ENCODE results near the gene CHSY1. TPM values are rescaled to one million over a fixed set of nuclear protein-coding genes. Genes with fewer than 3 reads are reported as not detected.
A peak's percentile ranks its signal among the peaks of the same experiment; 100 is the strongest.

The CHSY1 gene
- total RNA-seq, 2 donors from 2014 or later = 10.6 to 11.7 TPM

- intact Hi-C loops (cut with DNase I, micrococcal nuclease) = no loop called here
- ATAC-seq = no peak
- DNase-seq = no peak
Measured at GRCh38 chr15:101275018-101275417, 23.2 kb upstream of the CHSY1 start.

GRCh38 chr15:101273534-101273933 is 21.7 kb upstream of the CHSY1 start:
- DNase-seq (no peak), ATAC-seq (no peak)
- intact Hi-C loops (cut with DNase I, micrococcal nuclease) = no loop called here

- ATAC-seq = no peak
- intact Hi-C loops (cut with DNase I, micrococcal nuclease) = no loop called here
- DNase-seq = no peak
Measured at GRCh38 chr15:101272584-101272983, 20.7 kb upstream of the CHSY1 start.

GRCh38 chr15:101269479-101270223 is 17.8 kb upstream of the CHSY1 start:
- intact Hi-C loops (cut with DNase I, micrococcal nuclease) = loop anchor here in 1 of 2 donors (10.0 kb wide), 1 partner anchor 185 kb away; no protein-coding TSS in a partner anchor
- no peak for DNase-seq
- ATAC-seq = peak; percentile 58

GRCh38 chr15:101267320-101268104 is 15.7 kb upstream of the CHSY1 start:
- peak; percentile 51 for ATAC-seq
- intact Hi-C loops (cut with DNase I, micrococcal nuclease) = loop anchor here in 1 of 2 donors (10.0 kb wide), 1 partner anchor 183 kb away; no protein-coding TSS in a partner anchor
- DNase-seq = no peak

- intact Hi-C loops (cut with DNase I, micrococcal nuclease) = loop anchor here in 1 of 2 donors (10.0 kb wide), 1 partner anchor 182 kb away; no protein-coding TSS in a partner anchor
- DNase-seq (no peak), ATAC-seq (peak; percentile 2)
Measured at GRCh38 chr15:101266787-101267186, 14.9 kb upstream of the CHSY1 start.

- DNase-seq (no peak), ATAC-seq (no peak)
- intact Hi-C loops (cut with DNase I, micrococcal nuclease) = loop anchor here in 1 of 2 donors (10.0 kb wide), 1 partner anchor 181 kb away; no protein-coding TSS in a partner anchor
Measured at GRCh38 chr15:101266034-101266433, 14.2 kb upstream of the CHSY1 start.

GRCh38 chr15:101264911-101265641 is 13.2 kb upstream of the CHSY1 start:
- intact Hi-C loops (cut with DNase I, micrococcal nuclease) = loop anchor here in 1 of 2 donors (10.0 kb wide), 1 partner anchor 180 kb away; no protein-coding TSS in a partner anchor
- no peak for DNase-seq
- ATAC-seq = no peak

GRCh38 chr15:101264011-101264410 is 12.2 kb upstream of the CHSY1 start:
- intact Hi-C loops (cut with DNase I, micrococcal nuclease) = loop anchor here in 1 of 2 donors (10.0 kb wide), 1 partner anchor 179 kb away; no protein-coding TSS in a partner anchor
- no peak for ATAC-seq
- DNase-seq = no peak

GRCh38 chr15:101262551-101262950 is 10.7 kb upstream of the CHSY1 start:
- intact Hi-C loops (cut with DNase I, micrococcal nuclease) = loop anchor here in 1 of 2 donors (10.0 kb wide), 1 partner anchor 178 kb away; no protein-coding TSS in a partner anchor
- no peak for DNase-seq
- ATAC-seq = no peak

- DNase-seq (peak in 1 of 2 donors; percentile 60), ATAC-seq (peak; percentile 88)
- intact Hi-C loops (cut with DNase I, micrococcal nuclease) = loop anchor here (2.0 to 10.0 kb wide), 4 partner anchors 171 to 644 kb away; no protein-coding TSS in a partner anchor
Measured at GRCh38 chr15:101258238-101259144, 6.6 kb upstream of the CHSY1 start.

- DNase-seq (no peak), ATAC-seq (no peak)
- intact Hi-C loops (cut with DNase I, micrococcal nuclease) = loop anchor here (5.0 to 10.0 kb wide), 3 partner anchors 169 to 642 kb away; no protein-coding TSS in a partner anchor
Measured at GRCh38 chr15:101256757-101257156, 4.9 kb upstream of the CHSY1 start.

GRCh38 chr15:101255615-101256241 is 3.9 kb upstream of the CHSY1 start:
- ATAC-seq (no peak), DNase-seq (no peak)
- intact Hi-C loops (cut with DNase I, micrococcal nuclease) = loop anchor here (5.0 to 10.0 kb wide), 3 partner anchors 168 to 641 kb away; no protein-coding TSS in a partner anchor

GRCh38 chr15:101255051-101255395 is 3.2 kb upstream of the CHSY1 start:
- ATAC-seq = no peak
- no peak for DNase-seq

GRCh38 chr15:101254157-101255050 is 2.6 kb upstream of the CHSY1 start:
- intact Hi-C loops (cut with DNase I, micrococcal nuclease) = loop anchor here (5.0 to 10.0 kb wide), 3 partner anchors 167 to 640 kb away; no protein-coding TSS in a partner anchor
- ATAC-seq (no peak), DNase-seq (no peak)

More at GRCh38 chr15:101255051-101255395, 3.2 kb upstream of the CHSY1 start:
- intact Hi-C loops (cut with DNase I, micrococcal nuclease) = loop anchor here (5.0 to 10.0 kb wide), 3 partner anchors 168 to 640 kb away; no protein-coding TSS in a partner anchor

- intact Hi-C loops (cut with DNase I, micrococcal nuclease) = loop anchor here in 1 of 2 donors (10.0 kb wide), 1 partner anchor 638 kb away; no protein-coding TSS in a partner anchor
- ATAC-seq = no peak
- no peak for DNase-seq
Measured at GRCh38 chr15:101252836-101253235, 988 bp upstream of the CHSY1 start.

Data from left colon (tissue), 2 donors.